ENCODE measurements around the gene CYB5B.

The CYB5B gene

GRCh38 chr16:69424053-69424934, at the start of gene CYB5B:
Gene CYB5B, plus strand, starts transcription at chr16:69424619. Its CDS starts 65 bp downstream, at chr16:69424684.
- DNase-seq (ENCODE audit: extremely low read depth in 1 of 2, low read depth in 1 of 2) = peak; percentile 85 to 96

- DNase-seq (ENCODE audit: extremely low read depth in 1 of 2, low read depth in 1 of 2) = no peak
These were observed 47.9 kb upstream of the CYB5B start for GRCh38 chr16:69376393-69377059.

DNA sequence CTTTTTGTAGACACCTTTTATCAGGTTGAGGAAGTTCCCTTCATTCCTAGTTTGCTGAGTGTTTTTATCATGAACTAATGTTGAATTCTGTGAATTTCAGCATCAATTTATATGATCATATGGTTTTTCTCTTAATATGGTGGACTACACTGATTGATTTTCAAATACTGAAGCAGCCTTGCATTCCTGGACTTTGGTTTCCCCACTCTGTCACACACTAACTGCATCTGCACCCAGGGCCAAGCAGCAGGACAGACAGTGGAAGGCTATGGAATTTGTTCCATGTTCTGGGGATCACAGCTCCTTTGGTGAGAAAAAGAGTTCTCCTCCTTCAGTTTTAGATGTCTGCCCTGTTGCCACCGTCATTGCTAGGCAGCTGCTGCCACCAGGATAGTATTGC, 46.4 kb upstream of the CYB5B start:
- DNase-seq (ENCODE audit: extremely low read depth in 1 of 2, low read depth in 1 of 2) = no peak

GRCh38 chr16:69378760-69379159, 45.7 kb upstream of the CYB5B start:
- DNase-seq (ENCODE audit: extremely low read depth in 1 of 2, low read depth in 1 of 2) = no peak

GRCh38 chr16:69381231-69381630, 43.2 kb upstream of the CYB5B start:
- DNase-seq (ENCODE audit: extremely low read depth in 1 of 2, low read depth in 1 of 2) = no peak

DNA sequence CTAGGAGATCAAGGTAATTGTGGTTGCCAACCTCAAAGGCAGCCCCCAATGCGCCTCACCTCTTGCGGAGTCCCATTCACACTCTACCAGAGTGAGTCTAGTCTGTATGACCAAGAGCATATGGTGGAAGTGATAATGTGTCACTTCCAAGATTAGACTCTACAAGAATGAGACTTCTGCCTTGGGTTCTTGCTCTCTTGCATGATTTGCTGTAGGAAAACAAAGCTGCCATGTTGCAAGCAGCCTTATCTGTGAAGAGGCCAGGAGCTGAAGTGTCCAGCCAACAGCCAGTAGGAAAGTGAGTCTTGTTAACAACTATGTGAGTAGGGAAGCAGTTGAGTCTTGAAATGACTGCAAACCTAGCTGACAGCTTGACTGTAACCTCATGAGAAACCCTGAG, 42.0 kb upstream of the CYB5B start:
- DNase-seq (ENCODE audit: extremely low read depth in 1 of 2, low read depth in 1 of 2) = no peak

GRCh38 chr16:69384974-69385373, 39.4 kb upstream of the CYB5B start:
- DNase-seq (ENCODE audit: extremely low read depth in 1 of 2, low read depth in 1 of 2) = no peak

DNA sequence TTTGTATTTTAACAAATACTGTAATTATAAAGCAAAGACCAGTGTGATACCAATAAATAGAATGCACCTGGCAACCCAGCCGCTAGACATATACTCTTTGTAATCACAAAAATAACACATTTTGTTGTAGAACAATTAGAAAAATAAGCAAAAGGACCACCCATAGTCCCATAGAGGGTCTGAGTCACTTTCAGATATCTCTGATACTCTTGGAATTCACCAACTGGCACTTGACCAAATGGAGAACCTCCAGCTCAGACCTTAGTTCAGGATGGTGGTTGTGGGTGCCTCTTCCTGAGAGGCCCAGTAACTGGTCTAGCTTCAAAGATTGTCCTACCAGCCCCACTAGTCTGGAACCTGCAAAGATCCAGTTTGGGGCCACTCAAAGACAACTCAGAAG, 37.8 kb upstream of the CYB5B start:
- no peak for DNase-seq (ENCODE audit: extremely low read depth in 1 of 2, low read depth in 1 of 2)

DNA sequence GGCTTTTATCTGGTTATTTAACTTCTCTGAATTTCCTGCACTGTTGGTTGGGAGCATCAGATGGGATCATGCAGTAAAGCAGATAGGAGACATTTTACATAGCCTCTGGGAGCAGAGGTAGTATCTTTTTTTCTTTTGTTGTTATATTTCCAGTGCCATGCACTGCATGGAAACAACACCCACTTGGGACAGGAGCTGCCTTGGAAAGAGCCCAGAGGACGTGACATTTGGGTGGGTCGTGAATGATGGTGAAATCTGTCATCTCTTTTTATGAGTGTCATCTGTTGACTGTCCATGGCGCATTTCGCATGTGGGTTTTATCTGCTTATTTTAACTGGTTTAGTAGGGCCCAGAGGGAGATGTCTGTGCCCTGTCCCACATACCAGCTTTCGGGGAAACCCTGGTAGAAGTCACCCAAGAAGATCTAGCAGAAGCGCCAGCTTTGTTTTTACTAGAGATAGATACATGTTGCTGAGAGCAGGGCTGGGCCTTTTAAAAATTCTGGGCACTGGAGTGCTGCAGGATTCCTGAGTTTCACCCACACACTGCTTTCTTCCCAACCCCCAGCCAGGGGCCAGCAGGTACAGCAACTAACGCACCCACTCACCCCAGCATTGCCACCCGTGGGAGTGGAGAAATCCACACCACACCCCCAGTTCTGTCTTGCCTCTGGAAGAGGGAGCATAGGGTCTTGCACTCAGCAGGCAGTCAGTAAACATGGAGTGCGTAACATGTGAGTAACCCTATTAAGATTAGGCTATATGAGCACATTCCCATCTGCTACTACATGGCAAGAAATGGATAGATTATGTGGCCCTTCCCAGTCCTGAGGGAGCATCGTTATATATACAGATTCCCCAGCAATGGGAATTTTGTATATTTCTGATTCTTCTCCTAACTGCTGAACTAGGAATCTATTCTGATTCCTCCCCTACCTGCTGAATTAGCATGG, 30.2 kb upstream of the CYB5B start:
- DNase-seq (ENCODE audit: extremely low read depth in 1 of 2, low read depth in 1 of 2) = no peak

GRCh38 chr16:69395859-69396186, 28.6 kb upstream of the CYB5B start:
- no peak for DNase-seq (ENCODE audit: extremely low read depth in 1 of 2, low read depth in 1 of 2)

DNA sequence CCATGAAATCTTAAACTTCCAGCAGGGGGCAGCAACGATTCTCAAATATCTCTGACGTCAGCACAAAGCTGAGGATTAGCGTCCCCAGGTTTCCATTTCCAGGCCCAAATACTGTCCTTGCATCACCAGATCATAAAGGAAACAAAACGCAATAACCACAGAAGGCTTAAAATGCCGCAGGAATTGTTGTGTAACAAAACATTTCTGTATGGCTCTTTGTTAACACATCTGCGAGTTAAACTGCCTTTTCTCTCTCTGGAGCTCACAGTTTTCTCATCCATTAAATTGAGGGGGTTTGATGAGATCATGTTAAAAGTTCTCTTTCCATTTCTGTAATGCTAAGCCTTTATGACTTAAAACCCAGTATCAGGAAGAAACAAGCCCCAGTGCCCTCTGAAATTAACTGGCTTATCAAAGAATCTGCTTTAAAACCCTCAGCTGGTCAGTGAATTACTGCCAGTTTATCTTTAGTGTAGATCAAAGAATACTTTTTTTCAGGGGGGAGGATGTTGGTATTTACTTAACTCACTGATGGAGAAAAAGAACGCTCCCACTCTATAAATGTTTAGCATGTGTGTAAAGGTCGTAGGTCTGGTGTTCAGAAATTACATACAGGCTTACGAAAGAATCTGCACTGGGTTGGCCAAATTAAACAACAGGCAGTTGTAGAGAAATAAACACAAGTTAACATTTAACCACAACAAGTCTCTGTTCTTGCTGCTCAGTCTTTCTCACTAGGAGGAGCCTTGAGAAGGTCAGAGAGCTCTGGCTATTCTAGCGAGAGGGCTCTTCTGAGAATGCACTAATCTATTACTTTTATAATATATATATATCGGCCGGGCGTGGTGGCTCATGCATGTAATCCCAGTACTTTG, 28.0 kb upstream of the CYB5B start:
- DNase-seq (ENCODE audit: extremely low read depth in 1 of 2, low read depth in 1 of 2) = peak in 1 of 2 donors; percentile 37

GRCh38 chr16:69397821-69398521, 26.4 kb upstream of the CYB5B start:
- DNase-seq (ENCODE audit: extremely low read depth in 1 of 2, low read depth in 1 of 2) = no peak

- DNase-seq (ENCODE audit: extremely low read depth in 1 of 2, low read depth in 1 of 2) = no peak
These were observed 25.1 kb upstream of the CYB5B start for GRCh38 chr16:69399361-69399760.

- no peak for DNase-seq (ENCODE audit: extremely low read depth in 1 of 2, low read depth in 1 of 2)
These were observed 22.0 kb upstream of the CYB5B start for GRCh38 chr16:69402439-69402838.

GRCh38 chr16:69404275-69404805, 20.1 kb upstream of the CYB5B start:
- DNase-seq (ENCODE audit: extremely low read depth in 1 of 2, low read depth in 1 of 2) = no peak

DNA sequence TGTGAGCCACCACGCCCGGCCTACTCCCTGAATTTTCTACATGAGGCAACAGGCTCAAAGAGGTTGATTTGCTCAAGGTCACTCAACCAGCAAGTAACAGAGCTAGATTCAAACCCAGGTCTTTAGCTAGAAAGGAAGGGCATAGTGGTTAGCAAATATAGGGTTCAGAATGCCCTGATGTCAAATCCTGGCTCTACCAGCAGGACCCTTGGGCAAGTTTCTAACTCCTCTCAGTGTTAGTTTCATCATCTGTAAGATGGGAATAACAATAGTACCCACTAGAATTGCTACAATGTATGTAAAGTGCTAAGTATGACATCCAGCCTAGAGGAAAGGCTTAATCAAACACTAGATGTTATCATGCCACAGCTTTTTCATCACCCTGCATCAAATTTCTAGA, 19.1 kb upstream of the CYB5B start:
- DNase-seq (ENCODE audit: extremely low read depth in 1 of 2, low read depth in 1 of 2) = no peak

GRCh38 chr16:69405757-69406156, 18.7 kb upstream of the CYB5B start:
- no peak for DNase-seq (ENCODE audit: extremely low read depth in 1 of 2, low read depth in 1 of 2)

GRCh38 chr16:69406780-69407331, 17.6 kb upstream of the CYB5B start:
- DNase-seq (ENCODE audit: extremely low read depth in 1 of 2, low read depth in 1 of 2) = no peak

- DNase-seq (ENCODE audit: extremely low read depth in 1 of 2, low read depth in 1 of 2) = no peak
These were observed 16.6 kb upstream of the CYB5B start for GRCh38 chr16:69407702-69408323.

All from stimulated activated CD8-positive, alpha-beta memory T cell treated with anti-CD3 and anti-CD28 coated beads, Interleukin-7, amount 100 ng/mL, for 48 hours (primary cell).